HL-60 (cell line): ENCODE results near the gene FAM98C.

Source experiments
- CTCF ChIP-seq: IDR thresholded peaks from one replicate; pipeline ENCODE4 v1.5.1; 2011; ENCODE audit warnings: low read length, control low read depth, inconsistent platforms; ENCODE audit not compliant: insufficient read depth
- GABPA ChIP-seq: IDR thresholded peaks from 2 replicates; pipeline ENCODE4 v1.6.1; 2012; ENCODE audit warnings: low read depth
- SPI1 ChIP-seq: IDR thresholded peaks from 2 replicates; pipeline ENCODE4 v1.6.1; 2012; ENCODE audit warnings: low read depth, mild to moderate bottlenecking, borderline replicate concordance

DNA sequence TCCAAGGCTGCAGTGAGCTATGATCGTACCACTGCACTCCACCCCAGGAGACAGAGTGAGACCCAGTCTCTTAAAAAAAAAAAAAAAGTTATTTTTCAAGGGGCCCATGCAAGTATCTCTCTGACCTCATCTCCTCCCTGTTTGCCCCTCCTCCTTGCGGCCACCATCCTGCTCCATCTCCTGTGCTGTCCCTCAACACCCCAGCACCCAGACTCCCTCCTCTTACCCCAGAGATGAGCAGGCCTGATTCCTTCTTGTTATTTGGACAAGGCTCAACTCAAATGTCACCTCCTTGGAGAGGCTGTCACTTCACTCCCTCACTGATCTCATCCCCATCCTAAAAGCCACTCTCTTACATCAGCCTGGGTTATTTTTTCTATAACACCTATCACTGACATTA, 35.0 kb downstream of the FAM98C start:
- TF ChIP-seq SPI1 (no peak), GABPA (no peak), CTCF (no peak)
